Common myeloid progenitor, CD34-positive (primary cell): ENCODE results near the gene SLC17A9.

ENCODE experiments used
- CTCF ChIA-PET: fragments of 350-600 bp; sonication (Branson Sonifier 250); formaldehyde crosslinking; loops from one replicate; lab custom pipeline; 2021; ENCODE audit warnings: antibody characterized with exemption; lab: Charles Lee
- POLR2A ChIA-PET: fragments of 350-600 bp; sonication (Branson Sonifier 250); formaldehyde crosslinking; loops from one replicate; lab custom pipeline; 2021; ENCODE audit warnings: antibody characterized with exemption; lab: Charles Lee
- DNase-seq, 3 donors: peaks; one replicate each; pipeline versions ENCODE4 v3.0.0 to v3.0.0-alpha.2; 2013
- H3K27ac ChIP-seq, 2 experiments: 1 replicate in 1 of 2; 2 replicates in 1 of 2; pipeline ENCODE4 v1.7.0; 2013; ENCODE audit warnings: inconsistent platforms in 2 of 2, low read length in 2 of 2, mild to moderate bottlenecking in 2 of 2, low read depth in 1 of 2, moderate library complexity in 1 of 2; ENCODE audit not compliant: severe bottlenecking in 2 of 2, insufficient read depth in 1 of 2, poor library complexity in 1 of 2
- H3K27me3 ChIP-seq, 5 experiments: replicated peaks in 2 of 5; 1 replicate in 3 of 5; 2 replicates in 2 of 5; pipeline versions ENCODE4 v1.6.1 to v1.7.0; 2013; ENCODE audit warnings: low read length in 4 of 5, mild to moderate bottlenecking in 2 of 5, moderate library complexity in 2 of 5, inconsistent platforms in 1 of 5; ENCODE audit not compliant: insufficient read depth in 5 of 5, control insufficient read depth in 4 of 5
- H3K36me3 ChIP-seq, 4 experiments: 1 replicate in 2 of 4; 2 replicates in 2 of 4; pipeline versions ENCODE4 v1.6.1 to v1.7.0; 2013; ENCODE audit warnings: low read length in 3 of 4, control low read depth in 1 of 4, mild to moderate bottlenecking in 1 of 4; ENCODE audit not compliant: control insufficient read depth in 4 of 4, insufficient read depth in 4 of 4
- H3K4me1 ChIP-seq, 4 experiments: 1 replicate in 3 of 4; 2 replicates in 1 of 4; pipeline versions ENCODE4 v1.6.1 to v1.7.1; 2013; ENCODE audit warnings: low read length in 3 of 4, mild to moderate bottlenecking in 3 of 4, control low read depth in 1 of 4, inconsistent platforms in 1 of 4, moderate library complexity in 1 of 4; ENCODE audit not compliant: control insufficient read depth in 4 of 4, insufficient read depth in 4 of 4; ENCODE audit errors: control extremely low read depth in 1 of 4
- H3K4me3 ChIP-seq, 7 experiments: 1 replicate in 4 of 7; 2 replicates in 3 of 7; pipeline versions ENCODE4 v1.5.1 to v1.7.0; 2013; ENCODE audit warnings: mild to moderate bottlenecking in 7 of 7, low read length in 6 of 7, moderate library complexity in 6 of 7, inconsistent platforms in 2 of 7, low read depth in 2 of 7, control low read depth in 1 of 7; ENCODE audit not compliant: insufficient read depth in 4 of 7, control insufficient read depth in 1 of 7; ENCODE audit errors: extremely low read depth in 1 of 7
- H3K9me3 ChIP-seq, 5 experiments: 1 replicate in 4 of 5; 2 replicates in 1 of 5; pipeline versions ENCODE4 v1.6.1 to v1.7.1; 2013; ENCODE audit warnings: low read length in 4 of 5, mild to moderate bottlenecking in 2 of 5, inconsistent platforms in 1 of 5, low read depth in 1 of 5, moderate library complexity in 1 of 5; ENCODE audit not compliant: control insufficient read depth in 4 of 5, insufficient read depth in 2 of 5; ENCODE audit errors: control extremely low read depth in 1 of 5
- WGBS: methylation state at CpG from one replicate; pipeline ENCODE4 v1.1.5; 2013; ENCODE audit not compliant: insufficient coverage; 5-methylcytosine and 5-hydroxymethylcytosine counted together

SLC17A9 gene

DNA sequence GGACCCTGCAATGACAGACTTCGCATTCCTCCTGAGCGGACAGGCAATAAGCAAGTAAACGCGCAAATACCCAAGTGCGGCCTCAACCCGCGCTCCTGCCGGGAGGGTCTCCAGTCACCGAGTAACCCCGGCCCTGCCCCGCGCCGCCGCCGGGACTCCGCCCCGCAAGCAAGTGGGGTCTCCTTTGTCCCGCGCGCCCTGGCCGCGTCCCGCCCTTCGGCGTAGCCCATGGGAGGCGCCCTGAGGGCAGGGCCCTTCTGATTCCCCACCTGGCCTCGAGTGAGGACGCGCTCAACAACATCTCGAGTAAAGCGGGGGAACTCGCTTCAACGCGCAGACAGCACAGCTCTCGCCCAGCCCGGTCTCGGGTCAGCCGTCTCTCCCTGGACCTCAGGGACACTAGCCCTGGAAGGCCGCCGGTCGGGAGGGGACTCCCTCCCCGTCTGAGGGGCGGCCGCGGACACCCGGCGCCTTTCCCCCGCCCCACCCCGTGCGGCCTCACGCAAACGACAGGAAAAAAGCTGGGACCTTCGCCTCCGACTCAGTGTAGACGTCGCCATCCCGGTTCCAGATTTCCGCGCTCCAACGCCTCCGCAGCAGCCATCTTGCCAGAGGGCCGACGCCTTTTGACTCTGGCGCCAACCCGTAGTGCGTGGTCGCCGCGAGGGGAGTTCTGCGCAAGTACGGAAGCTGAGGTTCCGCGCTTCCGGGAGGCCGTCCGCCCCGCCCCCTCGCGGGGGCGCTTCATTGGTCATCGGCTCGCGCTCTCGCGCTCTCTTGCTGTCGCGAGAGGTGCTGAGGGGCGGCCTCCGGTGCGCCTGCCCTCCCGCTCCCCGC, 15.0 kb upstream of the SLC17A9 start:
- ChIA-PET POLR2A (interaction anchor here (0.8 to 2.1 kb wide), 6 partner anchors 11 to 22 kb away, joined by 3 to 9 read pairs (median 5); no protein-coding TSS in a partner anchor), CTCF (interaction anchor here (1.0 to 2.2 kb wide), 7 partner anchors 10 to 39 kb away, joined by 3 to 10 read pairs (median 4); no protein-coding TSS in a partner anchor)
- Histone ChIP-seq H3K27me3 (no peaks in the 10 kb centered on the region), H3K4me3 (peak overlapping the region; percentile 83 to 98 (median 91)), H3K36me3 (peaks cover 11 to 50% (median 18%) of the 10 kb centered on the region in 4 experiments), H3K27ac (peak overlapping the region; percentile 75 to 89), H3K4me1 (peaks cover 5 to 48% (median 25%) of the 10 kb centered on the region in 4 experiments), H3K9me3 (no peaks in the 10 kb centered on the region)
- peak; percentile 96 to 98 (median 98) for DNase-seq
- WGBS, result under 1% methylated on average over 69 of the region's 92 CpGs

DNA sequence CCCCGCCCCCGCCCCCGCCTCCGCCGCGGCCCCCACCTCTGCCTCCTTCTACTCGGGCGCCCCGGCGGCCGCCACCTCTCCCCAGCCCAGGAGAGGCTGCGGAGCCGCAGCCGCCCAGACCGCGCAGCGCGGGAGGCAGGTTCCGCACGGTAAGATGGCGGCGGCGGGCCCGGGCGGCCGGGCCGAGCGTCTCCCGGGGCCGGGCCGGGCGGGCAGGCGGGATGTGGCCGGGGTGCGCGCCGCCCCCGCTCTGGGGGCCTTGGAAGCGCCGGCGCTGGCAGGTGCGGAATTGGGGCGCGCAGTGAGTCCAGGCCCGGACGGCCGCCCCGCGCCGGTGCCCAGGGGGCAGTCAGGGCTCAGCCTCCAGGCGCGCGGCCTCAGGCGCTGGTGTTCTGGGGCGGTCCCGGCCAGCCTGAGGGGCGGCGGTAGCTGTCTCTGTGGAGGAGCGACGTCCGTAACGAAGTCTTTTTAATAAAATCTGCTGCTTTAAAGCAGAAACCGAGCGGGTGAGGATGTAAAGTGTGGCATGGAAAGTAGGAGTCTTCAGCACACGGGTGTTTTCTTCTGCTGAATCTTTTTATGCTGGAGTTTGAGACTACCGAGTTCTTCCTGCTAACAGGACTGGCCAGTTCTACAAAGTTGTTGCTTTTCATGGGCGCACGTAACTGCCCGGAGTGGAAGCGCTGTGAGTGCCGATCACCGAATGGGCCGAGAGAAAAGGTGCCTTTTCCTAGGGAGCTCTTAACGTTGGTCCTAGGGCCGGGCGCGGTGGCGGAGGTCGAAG, 14.2 kb upstream of the SLC17A9 start, which contains the start of gene GID8:
GID8 (plus strand) TSS at position 43 of the 784 bp plus-strand sequence. CDS start 3,356 bp downstream, outside the sequence.
- ChIA-PET POLR2A (interaction anchor here (1.0 to 2.1 kb wide), 5 partner anchors 10 to 21 kb away, joined by 3 to 9 read pairs (median 5); no protein-coding TSS in a partner anchor), CTCF (interaction anchor here (1.0 to 2.2 kb wide), 7 partner anchors 11 to 35 kb away, joined by 3 to 10 read pairs (median 4); no protein-coding TSS in a partner anchor)

DNA sequence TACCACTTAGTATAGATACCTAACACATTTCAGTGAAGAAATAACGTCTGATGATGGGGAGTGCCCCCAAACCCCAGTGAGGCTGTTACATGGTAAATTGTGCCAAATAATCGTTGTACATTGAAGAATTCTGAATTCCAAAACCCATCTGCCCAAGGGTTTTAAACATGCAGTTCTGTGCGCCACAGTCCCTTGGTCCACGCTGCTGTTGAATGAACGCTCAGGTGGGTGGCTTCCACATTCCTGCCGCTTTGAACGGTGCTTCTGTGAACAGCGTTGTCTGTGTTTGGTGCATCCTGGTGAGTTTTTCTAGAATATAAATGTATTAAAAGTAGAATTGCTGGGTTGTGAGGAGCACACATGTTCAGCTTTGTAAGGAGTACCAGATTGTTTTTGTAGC, 11.6 kb upstream of the SLC17A9 start:
- ChIA-PET CTCF (no interaction called here), POLR2A (no interaction called here)
- no peak overlapping the region for H3K4me3 ChIP-seq
- no peaks in the 10 kb centered on the region for H3K9me3 ChIP-seq
- no peak overlapping the region for H3K27ac ChIP-seq
- no peak for DNase-seq
- peaks cover 22 to 50% (median 43%) of the 10 kb centered on the region in 4 experiments for H3K36me3 ChIP-seq
- no peaks in the 10 kb centered on the region for H3K27me3 ChIP-seq
- H3K4me1 ChIP-seq, result peaks cover 5 to 32% (median 20%) of the 10 kb centered on the region in 4 experiments
- WGBS, result 100% methylated on average over 2 of the region's 8 CpGs

More for the DNA sequence above, 14.2 kb upstream of the SLC17A9 start, which contains the start of gene GID8:
- whole genome bisulfite sequencing, result under 1% methylated on average over 68 of the region's 79 CpGs
- H3K36me3 ChIP-seq, result peaks cover 14 to 50% (median 23%) of the 10 kb centered on the region in 4 experiments
- no peaks in the 10 kb centered on the region for H3K27me3 ChIP-seq
- H3K27ac ChIP-seq, result peak within 1 kb of the TSS; percentile 75 to 91
- H3K4me1 ChIP-seq, result peaks cover 5 to 48% (median 25%) of the 10 kb centered on the region in 4 experiments
- H3K4me3 ChIP-seq, result peak within 1 kb of the TSS; percentile 83 to 98 (median 94)
- no peaks in the 10 kb centered on the region for H3K9me3 ChIP-seq
- peak in 2 of 3 donors; percentile 63 to 71 for DNase-seq

DNA sequence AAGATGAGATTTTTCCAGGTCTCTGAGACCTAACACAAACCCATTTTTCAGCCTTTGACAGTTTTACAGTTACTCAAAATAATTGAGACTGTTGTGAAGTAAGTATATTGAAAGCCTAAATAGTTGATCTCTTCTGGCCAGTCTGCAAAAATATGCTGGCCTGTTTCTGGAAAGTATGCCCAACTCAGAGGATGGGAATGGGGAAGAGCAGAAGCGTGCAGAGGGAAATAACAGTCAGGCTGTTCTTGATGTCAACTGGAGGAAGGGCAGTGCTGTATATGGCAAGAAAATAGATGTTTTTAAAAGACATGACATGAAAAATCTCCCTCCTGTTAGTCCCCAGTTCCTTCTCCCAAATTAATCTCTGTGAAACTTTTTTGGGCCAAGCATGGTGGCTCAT, 10.7 kb upstream of the SLC17A9 start:
- POLR2A ChIA-PET, result no interaction called here
- 100% methylated on average over 1 of the region's 1 CpG for WGBS

DNA sequence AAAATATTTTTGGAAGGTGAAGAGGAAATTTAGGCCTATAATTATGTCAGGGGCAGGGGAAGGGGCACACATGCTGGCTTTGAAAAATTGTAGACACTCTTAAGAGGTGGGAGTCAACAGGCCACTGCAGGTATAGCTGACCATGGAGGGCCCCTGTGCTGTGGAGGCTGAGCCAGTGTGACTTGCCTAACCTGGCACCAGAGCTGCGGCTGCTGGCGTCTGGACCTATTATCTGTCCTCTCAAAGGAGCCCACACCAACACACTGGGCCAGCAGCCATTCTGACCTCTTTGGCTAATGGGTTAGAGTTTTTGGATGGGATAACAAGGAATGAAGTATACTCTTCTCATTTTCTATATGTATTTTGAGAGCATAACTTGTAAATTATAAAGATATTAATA, 10.1 kb upstream of the SLC17A9 start:
- H3K27me3 ChIP-seq, result no peaks in the 10 kb centered on the region
- H3K4me3 ChIP-seq, result no peak overlapping the region
- POLR2A ChIA-PET, result no interaction called here
- no peaks in the 10 kb centered on the region for H3K9me3 ChIP-seq
- CTCF ChIA-PET, result interaction anchor here (1.4 to 2.0 kb wide), 2 partner anchors 21 to 35 kb away, joined by 4 to 6 read pairs; no protein-coding TSS in a partner anchor
- H3K36me3 ChIP-seq, result peaks cover 26 to 65% (median 57%) of the 10 kb centered on the region in 4 experiments
- H3K4me1 ChIP-seq, result peaks cover 0 to 18% (median 13%) of the 10 kb centered on the region in 4 experiments
- no peak overlapping the region for H3K27ac ChIP-seq
- no CpG with 5 or more reads among the region's 2 CpGs for WGBS
- no peak for DNase-seq

More for the DNA sequence above, 10.7 kb upstream of the SLC17A9 start:
- CTCF ChIA-PET, result interaction anchor here (1.0 kb wide), 1 partner anchor 11 kb away, joined by 3 read pairs; the partner anchor contains the start of gene SLC17A9
- peaks cover 2 to 23% (median 15%) of the 10 kb centered on the region in 4 experiments for H3K4me1 ChIP-seq
- H3K9me3 ChIP-seq, result no peaks in the 10 kb centered on the region
- no peak overlapping the region for H3K4me3 ChIP-seq
- peaks cover 26 to 58% (median 53%) of the 10 kb centered on the region in 4 experiments for H3K36me3 ChIP-seq
- H3K27me3 ChIP-seq, result no peaks in the 10 kb centered on the region
- DNase-seq, result no peak
- H3K27ac ChIP-seq, result no peak overlapping the region

DNA sequence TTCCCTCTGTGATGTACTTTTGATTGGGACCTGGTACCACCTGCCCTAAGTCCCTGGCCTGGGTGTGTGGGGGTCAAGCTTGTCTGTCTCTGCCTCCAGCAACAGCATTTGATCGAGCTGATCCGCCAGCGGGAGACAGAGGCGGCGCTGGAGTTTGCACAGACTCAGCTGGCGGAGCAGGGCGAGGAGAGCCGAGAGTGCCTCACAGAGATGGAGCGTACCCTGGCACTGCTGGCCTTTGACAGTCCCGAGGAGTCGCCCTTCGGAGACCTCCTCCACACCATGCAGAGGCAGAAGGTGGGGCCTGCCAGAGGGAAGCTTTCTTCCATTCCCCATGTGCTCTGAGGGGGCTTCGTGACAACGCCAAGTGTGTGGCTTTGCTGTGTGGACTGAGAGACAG, 9.1 kb upstream of the SLC17A9 start:
- Histone ChIP-seq H3K9me3 (no peaks in the 10 kb centered on the region), H3K27me3 (no peaks in the 10 kb centered on the region), H3K4me1 (peaks cover 0 to 17% (median 13%) of the 10 kb centered on the region in 4 experiments), H3K4me3 (no peak overlapping the region), H3K36me3 (peaks cover 26 to 74% (median 64%) of the 10 kb centered on the region in 4 experiments), H3K27ac (no peak overlapping the region)
- 96% methylated on average over 11 of the region's 14 CpGs for WGBS
- POLR2A ChIA-PET, result no interaction called here
- DNase-seq, result no peak
- CTCF ChIA-PET, result interaction anchor here (1.3 to 2.3 kb wide), 5 partner anchors 9 to 36 kb away, joined by 4 to 6 read pairs (median 5); no protein-coding TSS in a partner anchor
